ENCODE data around the gene AMMECR1L.
"Not testable (repeated sequence)": the region's sequence is repeated elsewhere in the genome, so short reads cannot be mapped to it uniquely, and the experiment has no call there.

The AMMECR1L gene

DNA sequence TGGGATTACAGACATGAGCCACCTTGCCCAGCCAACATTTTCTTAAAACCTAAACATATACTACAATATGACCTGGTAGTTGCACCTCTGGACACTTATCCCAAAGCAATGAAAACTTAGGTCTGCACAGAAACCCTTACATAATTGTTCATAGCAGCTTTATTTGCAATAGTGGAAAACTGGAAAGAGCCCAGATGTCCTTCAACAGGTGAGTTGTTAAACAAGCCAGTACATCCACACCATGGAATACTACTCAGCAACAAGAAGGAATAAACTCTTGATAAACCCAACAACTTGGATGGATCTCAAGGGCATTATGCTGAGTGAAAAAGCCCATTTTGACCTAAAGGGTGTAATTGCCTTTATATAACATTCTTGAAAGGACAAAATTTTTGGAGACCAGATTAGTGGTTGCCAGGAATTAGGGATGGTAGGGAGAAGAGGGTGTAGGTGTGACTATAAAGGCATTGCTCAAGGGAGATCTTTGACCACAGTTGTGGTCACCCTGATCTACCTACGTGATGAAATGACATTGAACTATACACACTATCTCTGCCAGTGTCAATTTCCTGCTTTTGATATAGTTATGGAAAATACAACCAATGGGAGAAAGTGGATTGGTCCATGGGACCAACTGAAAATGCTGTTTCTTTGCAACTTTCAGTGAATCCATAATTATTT, 11.9 kb upstream of the AMMECR1L start:
- Histone ChIP-seq H3K27me3 (ENCODE audit: insufficient read depth, insufficient read length) (no peaks in the 10 kb centered on the region), H3K36me3 (ENCODE audit: insufficient read depth, insufficient read length, low read length) (no peaks in the 10 kb centered on the region), H3K4me1 (ENCODE audit: insufficient read depth, insufficient read length) (no peaks in the 10 kb centered on the region), H3K9ac (ENCODE audit: insufficient read length, low read depth) (no peak overlapping the region), H3K9me3 (ENCODE audit: insufficient read depth, low read length) (peaks cover 8% of the 10 kb centered on the region; the same call in 1 of the 2 replicates), H3K4me3 (ENCODE audit: insufficient read length, low read depth) (no peak overlapping the region)
- TF ChIP-seq YY1 (IDR thresholded peaks at IDR 0.05; ENCODE audit: insufficient read depth, insufficient read length) = no peak
- no peak for DNase-seq (ENCODE audit: low read depth, low spot score)

DNA sequence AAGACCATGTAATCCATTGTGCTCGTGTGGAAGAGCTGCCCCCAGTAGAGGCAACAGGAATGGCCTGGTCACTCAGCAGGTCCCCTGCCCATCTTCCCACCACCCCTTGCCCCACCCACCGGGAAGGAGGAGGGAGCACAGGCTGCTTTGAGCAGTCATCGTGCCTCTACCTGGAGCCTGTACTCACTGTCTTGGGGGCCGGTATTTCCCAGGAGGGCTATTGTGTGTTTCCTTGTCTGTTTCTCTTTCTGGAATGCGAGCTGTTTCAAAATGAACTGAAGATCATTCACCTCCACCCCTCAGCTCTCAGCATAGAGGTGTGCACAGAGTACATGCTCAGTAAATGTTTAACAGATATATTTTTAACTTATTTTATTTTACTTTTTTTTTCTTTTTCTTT, 7.7 kb upstream of the AMMECR1L start:
- TF ChIP-seq SUZ12 (IDR thresholded peaks at IDR 0.05; ENCODE audit: extremely low read depth, insufficient read depth, insufficient read length) = no peak
- TF ChIP-seq ZNF274 (IDR thresholded peaks at IDR 0.05; ENCODE audit: low read depth, low read length) = no peak
- TF ChIP-seq YY1 (IDR thresholded peaks at IDR 0.05; ENCODE audit: insufficient read depth, insufficient read length) = no peak
- H3K36me3 ChIP-seq (ENCODE audit: insufficient read depth, insufficient read length, low read length) = peaks cover 6% of the 10 kb centered on the region
- no peaks in the 10 kb centered on the region for H3K27me3 ChIP-seq (ENCODE audit: insufficient read depth, insufficient read length)
- no peaks in the 10 kb centered on the region for H3K4me1 ChIP-seq (ENCODE audit: insufficient read depth, insufficient read length)
- no peak overlapping the region for H3K4me3 ChIP-seq (ENCODE audit: insufficient read length, low read depth)
- no peak overlapping the region for H3K9ac ChIP-seq (ENCODE audit: insufficient read length, low read depth)
- no peak for DNase-seq (ENCODE audit: low read depth, low spot score)
- peaks cover 7% of the 10 kb centered on the region; the same call in 1 of the 2 replicates for H3K9me3 ChIP-seq (ENCODE audit: insufficient read depth, low read length)

DNA sequence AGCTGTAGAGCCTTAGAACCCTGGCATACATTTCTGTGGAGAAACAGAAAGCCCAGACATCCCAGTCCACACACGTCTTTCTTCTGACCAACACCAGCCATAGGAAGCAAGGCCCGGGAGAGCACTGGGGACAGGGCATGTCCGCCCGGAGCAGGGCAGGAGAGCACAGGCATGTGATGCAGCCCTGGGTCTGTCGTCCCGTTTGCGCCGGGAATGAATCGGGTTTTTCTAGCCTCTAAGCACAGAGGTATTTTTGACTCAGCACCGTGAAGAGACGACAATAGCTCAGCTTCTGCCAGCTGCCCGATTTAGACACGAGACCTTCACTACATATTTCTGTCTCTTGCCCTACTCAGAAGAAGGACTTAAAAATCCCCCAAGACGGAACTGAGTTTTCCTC, 7.3 kb upstream of the AMMECR1L start:
- no peaks in the 10 kb centered on the region for H3K4me1 ChIP-seq (ENCODE audit: insufficient read depth, insufficient read length)
- no peaks in the 10 kb centered on the region for H3K27me3 ChIP-seq (ENCODE audit: insufficient read depth, insufficient read length)
- 0 out of 2 replicates have a peak, but pooled peaks cover 3% of the 10 kb centered on the region for H3K9me3 ChIP-seq (ENCODE audit: insufficient read depth, low read length)
- DNase-seq (ENCODE audit: low read depth, low spot score) = no peak
- H3K4me3 ChIP-seq (ENCODE audit: insufficient read length, low read depth) = no peak overlapping the region
- TF ChIP-seq ZNF274 (IDR thresholded peaks at IDR 0.05; ENCODE audit: low read depth, low read length) (no peak), YY1 (IDR thresholded peaks at IDR 0.05; ENCODE audit: insufficient read depth, insufficient read length) (no peak), SUZ12 (IDR thresholded peaks at IDR 0.05; ENCODE audit: extremely low read depth, insufficient read depth, insufficient read length) (no peak)
- H3K36me3 ChIP-seq (ENCODE audit: insufficient read depth, insufficient read length, low read length) = peaks cover 6% of the 10 kb centered on the region
- H3K9ac ChIP-seq (ENCODE audit: insufficient read length, low read depth) = no peak overlapping the region

DNA sequence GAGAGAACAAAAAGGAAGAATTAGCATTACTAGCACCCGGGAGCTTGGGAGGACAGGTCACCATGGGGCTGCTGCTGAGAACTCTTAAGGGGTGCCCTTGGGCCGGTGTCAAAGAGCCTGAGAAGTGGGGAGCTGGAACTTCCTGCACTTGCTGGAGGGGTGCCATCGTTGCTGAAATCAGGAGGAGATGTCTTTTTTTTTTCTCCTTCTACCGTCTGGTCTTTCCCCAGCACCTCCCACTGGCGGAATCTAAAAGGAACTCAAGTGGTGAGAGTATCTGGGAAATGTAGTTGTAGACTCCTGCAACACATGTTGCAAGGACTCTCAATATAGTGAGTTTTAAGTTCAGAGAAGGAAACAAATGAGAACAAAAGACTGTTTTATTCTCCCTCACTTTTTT, 6.1 kb upstream of the AMMECR1L start:
- Histone ChIP-seq H3K36me3 (ENCODE audit: insufficient read depth, insufficient read length, low read length) (peaks cover 6% of the 10 kb centered on the region), H3K4me3 (ENCODE audit: insufficient read length, low read depth) (no peak overlapping the region), H3K4me1 (ENCODE audit: insufficient read depth, insufficient read length) (no peaks in the 10 kb centered on the region), H3K9me3 (ENCODE audit: insufficient read depth, low read length) (no peaks in the 10 kb centered on the region), H3K9ac (ENCODE audit: insufficient read length, low read depth) (no peak overlapping the region), H3K27me3 (ENCODE audit: insufficient read depth, insufficient read length) (no peaks in the 10 kb centered on the region)
- TF ChIP-seq YY1 (IDR thresholded peaks at IDR 0.05; ENCODE audit: insufficient read depth, insufficient read length) (no peak), ZNF274 (IDR thresholded peaks at IDR 0.05; ENCODE audit: low read depth, low read length) (no peak), SUZ12 (IDR thresholded peaks at IDR 0.05; ENCODE audit: extremely low read depth, insufficient read depth, insufficient read length) (no peak)
- no peak for DNase-seq (ENCODE audit: low read depth, low spot score)

DNA sequence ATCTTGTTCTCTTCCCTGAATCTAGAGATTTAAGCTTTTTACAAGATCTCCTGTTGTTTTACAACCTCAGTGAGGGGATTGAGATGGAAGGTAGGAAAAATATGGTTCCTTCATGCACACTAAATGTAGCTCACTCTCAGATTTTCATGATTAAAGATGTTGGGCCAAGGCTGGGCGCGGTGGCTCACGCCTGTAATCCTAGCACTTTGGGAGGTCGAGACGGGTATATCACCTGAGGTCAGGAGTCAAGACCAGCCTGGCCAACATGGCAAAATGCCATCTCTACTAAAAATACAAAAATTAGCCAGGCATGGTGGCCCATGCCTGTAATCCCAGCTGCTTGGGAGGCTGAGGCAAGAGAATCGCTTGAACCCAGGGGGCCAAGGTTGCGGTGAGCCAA, 5.0 kb upstream of the AMMECR1L start:
- DNase-seq (ENCODE audit: low read depth, low spot score); H3K36me3 ChIP-seq (ENCODE audit: insufficient read depth, insufficient read length, low read length); H3K4me1 ChIP-seq (ENCODE audit: insufficient read depth, insufficient read length); H3K27me3 ChIP-seq (ENCODE audit: insufficient read depth, insufficient read length); H3K9me3 ChIP-seq (ENCODE audit: insufficient read depth, low read length); H3K4me3 ChIP-seq (ENCODE audit: insufficient read length, low read depth); H3K9ac ChIP-seq (ENCODE audit: insufficient read length, low read depth): not testable (repeated sequence)

DNA sequence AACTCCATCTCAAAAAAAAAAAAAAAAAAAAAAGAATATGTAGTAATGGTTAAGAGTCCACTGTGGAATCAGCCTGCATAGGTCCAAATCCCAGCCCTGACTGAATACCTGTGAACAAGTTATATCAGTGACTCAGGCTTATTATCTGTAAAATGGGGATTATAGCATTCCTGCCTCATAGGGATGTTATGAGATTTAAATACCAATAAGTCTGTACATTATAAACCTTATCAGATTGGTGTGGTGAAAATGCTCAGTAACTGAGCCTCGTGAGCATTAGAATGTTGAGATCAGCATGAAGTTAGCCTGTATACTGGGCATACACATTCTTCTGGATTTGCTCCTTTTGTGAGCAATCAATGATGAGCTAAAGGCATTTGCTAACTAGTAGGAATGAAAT, 3.0 kb upstream of the AMMECR1L start:
- Histone ChIP-seq H3K36me3 (ENCODE audit: insufficient read depth, insufficient read length, low read length) (peaks cover 16% of the 10 kb centered on the region), H3K9me3 (ENCODE audit: insufficient read depth, low read length) (no peaks in the 10 kb centered on the region), H3K27me3 (ENCODE audit: insufficient read depth, insufficient read length) (no peaks in the 10 kb centered on the region), H3K4me1 (ENCODE audit: insufficient read depth, insufficient read length) (peaks cover 3% of the 10 kb centered on the region), H3K9ac (ENCODE audit: insufficient read length, low read depth) (no peak overlapping the region), H3K4me3 (ENCODE audit: insufficient read length, low read depth) (no peak overlapping the region)
- no peak for DNase-seq (ENCODE audit: low read depth, low spot score)
- TF ChIP-seq SUZ12 (IDR thresholded peaks at IDR 0.05; ENCODE audit: extremely low read depth, insufficient read depth, insufficient read length) (no peak), ZNF274 (IDR thresholded peaks at IDR 0.05; ENCODE audit: low read depth, low read length) (no peak), YY1 (IDR thresholded peaks at IDR 0.05; ENCODE audit: insufficient read depth, insufficient read length) (no peak)

DNA sequence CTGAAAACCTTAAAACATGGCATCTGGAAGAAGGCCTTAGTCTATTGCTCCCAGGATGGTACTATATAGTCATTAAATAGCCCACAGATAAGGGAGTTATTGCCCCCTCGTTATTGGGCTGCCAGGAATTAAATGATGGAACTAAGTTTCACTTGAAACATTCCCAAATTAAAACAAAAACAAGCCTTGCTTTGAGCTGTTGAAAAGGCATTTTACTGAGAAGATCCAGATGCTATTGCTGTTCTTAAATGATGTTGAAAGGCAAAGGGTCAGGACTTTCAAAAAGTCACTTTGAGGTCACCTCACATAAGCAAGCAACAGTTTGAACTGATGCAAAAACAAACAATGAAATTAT, 2.0 kb upstream of the AMMECR1L start:
- H3K9ac ChIP-seq (ENCODE audit: insufficient read length, low read depth) = no peak overlapping the region
- H3K36me3 ChIP-seq (ENCODE audit: insufficient read depth, insufficient read length, low read length) = peaks cover 25% of the 10 kb centered on the region
- no peaks in the 10 kb centered on the region for H3K27me3 ChIP-seq (ENCODE audit: insufficient read depth, insufficient read length)
- DNase-seq (ENCODE audit: low read depth, low spot score) = no peak
- H3K4me1 ChIP-seq (ENCODE audit: insufficient read depth, insufficient read length) = peaks cover 3% of the 10 kb centered on the region
- no peak overlapping the region for H3K4me3 ChIP-seq (ENCODE audit: insufficient read length, low read depth)
- H3K9me3 ChIP-seq (ENCODE audit: insufficient read depth, low read length) = no peaks in the 10 kb centered on the region
- TF ChIP-seq SUZ12 (IDR thresholded peaks at IDR 0.05; ENCODE audit: extremely low read depth, insufficient read depth, insufficient read length) = no peak
- TF ChIP-seq YY1 (IDR thresholded peaks at IDR 0.05; ENCODE audit: insufficient read depth, insufficient read length) = no peak
- no peak for TF ChIP-seq ZNF274 (IDR thresholded peaks at IDR 0.05; ENCODE audit: low read depth, low read length)

All from NT2/D1 (cell line).